H1 (cell line): ENCODE measurements around the gene IDE. TPM values are rescaled to one million over a fixed set of nuclear protein-coding genes. Genes with fewer than 3 reads are reported as not detected.

Experiments used
- CTCF ChIA-PET: fragments of 300-600 bp; sonication (Branson Sonifier 250); formaldehyde crosslinking; loops from one replicate; lab custom pipeline; 2021; ENCODE audit not compliant: partially characterized antibody; lab: Charles Lee
- POLR2A ChIA-PET: fragments of 300-600 bp; sonication (Branson Sonifier 250); formaldehyde crosslinking; loops from one replicate; lab custom pipeline; 2021; ENCODE audit warnings: inconsistent platforms; ENCODE audit not compliant: partially characterized antibody; lab: Charles Lee
- DNase-seq, 2 experiments: peaks; one replicate each; pipeline versions ENCODE4 v3.0.0 to v3.0.0-alpha.2; 2010 to 2022; ENCODE audit warnings: low spot score in 2 of 2, low read depth in 1 of 2, mixed read lengths in 1 of 2
- FAIRE-seq: peaks from 2 replicates; lab custom pipeline; 2011; peaks lifted over from hg19 to GRCh38; lab: Jason Lieb, UNC
- H2AFZ ChIP-seq: 2 replicates; pipeline ENCODE4 v1.8.1; 2012; ENCODE audit warnings: low read length, inconsistent platforms
- H2AK5ac ChIP-seq: 2 replicates; pipeline ENCODE4 v1.6.1; 2013; ENCODE audit warnings: low read depth, low read length
- H2BK120ac ChIP-seq: replicated peaks from 2 replicates; pipeline ENCODE3; 2013; ENCODE audit warnings: low read depth, low read length, inconsistent platforms
- H2BK12ac ChIP-seq: 2 replicates; pipeline ENCODE4 v1.6.1; 2013; ENCODE audit warnings: low read depth, low read length
- H2BK15ac ChIP-seq: 2 replicates; pipeline ENCODE4 v1.6.1; 2013; ENCODE audit warnings: low read length
- H2BK20ac ChIP-seq: 2 replicates; pipeline ENCODE4 v1.6.1; 2013; ENCODE audit warnings: low read length
- H2BK5ac ChIP-seq: 2 replicates; pipeline ENCODE4 v1.6.1; 2013; ENCODE audit warnings: low read depth, low read length
- H3K14ac ChIP-seq: 2 replicates; pipeline ENCODE4 v1.6.1; 2013; ENCODE audit warnings: inconsistent platforms; ENCODE audit not compliant: insufficient read length
- H3K18ac ChIP-seq: 2 replicates; pipeline ENCODE4 v1.6.1; 2013; ENCODE audit warnings: low read length; ENCODE audit errors: extremely low read depth
- H3K23ac ChIP-seq: 2 replicates; pipeline ENCODE4 v1.6.1; 2013; ENCODE audit warnings: inconsistent platforms; ENCODE audit not compliant: insufficient read length
- H3K23me2 ChIP-seq: 2 replicates; pipeline ENCODE4 v1.6.1; 2013; ENCODE audit warnings: low read depth, low read length
- H3K27ac ChIP-seq: 2 replicates; pipeline ENCODE4 v1.6.1; 2011; ENCODE audit warnings: low read depth, low read length, inconsistent platforms
- H3K27me3 ChIP-seq, 4 experiments: replicated peaks in 1 of 4; 1 replicate in 1 of 4; 2 replicates in 3 of 4; pipeline versions ENCODE4 v1.6.1 to v1.8.1; 2011 to 2013; ENCODE audit warnings: low read length in 3 of 4, mild to moderate bottlenecking in 3 of 4, inconsistent platforms in 2 of 4, mixed read lengths in 2 of 4, moderate library complexity in 1 of 4; ENCODE audit not compliant: control insufficient read depth in 3 of 4, insufficient read depth in 3 of 4; ENCODE audit errors: extremely low read depth in 1 of 4
- H3K36me3 ChIP-seq, 4 experiments: 2 replicates each; pipeline versions ENCODE4 v1.6.1 to v1.8.1; 2011 to 2013; ENCODE audit warnings: mild to moderate bottlenecking in 4 of 4, low read length in 3 of 4, moderate library complexity in 2 of 4, control low read depth in 1 of 4, inconsistent platforms in 1 of 4; ENCODE audit not compliant: insufficient read depth in 4 of 4, control insufficient read depth in 2 of 4
- H3K4ac ChIP-seq: replicated peaks from 2 replicates; pipeline ENCODE3; 2013; ENCODE audit warnings: low read length, low read depth, mixed read lengths, inconsistent platforms; ENCODE audit not compliant: insufficient read length
- H3K4me1 ChIP-seq, 4 experiments: replicated peaks in 1 of 4; 1 replicate in 1 of 4; 2 replicates in 3 of 4; pipeline versions ENCODE4 v1.6.1 to v1.8.1; 2011 to 2013; ENCODE audit warnings: low read length in 3 of 4, inconsistent platforms in 2 of 4, mixed read lengths in 1 of 4; ENCODE audit not compliant: insufficient read depth in 4 of 4, control insufficient read depth in 3 of 4
- H3K4me2 ChIP-seq, 2 experiments: 2 replicates each; pipeline versions ENCODE4 v1.6.1 to v1.8.1; 2011 to 2013; ENCODE audit warnings: low read depth in 2 of 2, low read length in 2 of 2, control low read depth in 1 of 2, inconsistent platforms in 1 of 2, mild to moderate bottlenecking in 1 of 2; ENCODE audit not compliant: insufficient read depth in 1 of 2
- H3K4me3 ChIP-seq, 4 experiments: fragments of 200-600, 300-600 bp in 1 of 4; sonication (generic), shearing (Covaris generic), sonication (Bioruptor Twin) in 1 of 4; 2 replicates each; pipeline versions ENCODE4 v1.5.1 to v1.8.1; 2011 to 2016; ENCODE audit warnings: low read length in 4 of 4, low read depth in 3 of 4, control low read depth in 2 of 4, inconsistent platforms in 2 of 4, mild to moderate bottlenecking in 2 of 4, mixed read lengths in 1 of 4, moderate library complexity in 1 of 4; ENCODE audit not compliant: insufficient read depth in 2 of 4; ENCODE audit errors: extremely low read depth in 1 of 4
- H3K56ac ChIP-seq: replicated peaks from 2 replicates; pipeline ENCODE3; 2013; ENCODE audit warnings: low read depth, mild to moderate bottlenecking, mixed read lengths, low read length, inconsistent platforms; ENCODE audit not compliant: insufficient read length
- H3K79me1 ChIP-seq: 2 replicates; pipeline ENCODE4 v1.6.1; 2013; ENCODE audit warnings: low read depth, low read length, control low read depth
- H3K79me2 ChIP-seq, 2 experiments: 2 replicates each; pipeline versions ENCODE4 v1.6.1 to v1.8.1; 2012 to 2013; ENCODE audit warnings: low read length in 2 of 2, mild to moderate bottlenecking in 2 of 2, inconsistent platforms in 1 of 2; ENCODE audit not compliant: insufficient read depth in 2 of 2, control insufficient read depth in 1 of 2
- H3K9ac ChIP-seq, 4 experiments: replicated peaks in 1 of 4; 1 replicate in 1 of 4; 2 replicates in 3 of 4; pipeline versions ENCODE4 v1.6.1 to v1.8.1; 2011 to 2013; ENCODE audit warnings: low read depth in 3 of 4, low read length in 3 of 4, control low read depth in 2 of 4, mild to moderate bottlenecking in 2 of 4, moderate library complexity in 2 of 4, inconsistent platforms in 1 of 4; ENCODE audit errors: extremely low read depth in 1 of 4
- H3K9me3 ChIP-seq, 2 experiments: 2 replicates each; pipeline versions ENCODE4 v1.6.1 to v1.8.1; 2012 to 2013; ENCODE audit warnings: mild to moderate bottlenecking in 2 of 2, moderate library complexity in 2 of 2, control low read depth in 1 of 2, inconsistent platforms in 1 of 2, low read depth in 1 of 2, low read length in 1 of 2, mixed read lengths in 1 of 2; ENCODE audit not compliant: insufficient read depth in 2 of 2
- H4K20me1 ChIP-seq, 2 experiments: replicated peaks in 1 of 2; 2 replicates each; pipeline versions ENCODE3 to v1.8.1; 2011 to 2013; ENCODE audit warnings: inconsistent platforms in 2 of 2, low read length in 2 of 2, mild to moderate bottlenecking in 1 of 2; ENCODE audit not compliant: insufficient read depth in 2 of 2, control insufficient read depth in 1 of 2
- H4K5ac ChIP-seq: 2 replicates; pipeline ENCODE4 v1.6.1; 2013; ENCODE audit warnings: low read length, low read depth, mixed read lengths, inconsistent platforms; ENCODE audit not compliant: insufficient read length
- H4K8ac ChIP-seq: 2 replicates; pipeline ENCODE4 v1.8.0; 2013; ENCODE audit warnings: mild to moderate bottlenecking, moderate library complexity, low read length, inconsistent platforms; ENCODE audit not compliant: insufficient read depth; ENCODE audit errors: extremely low read depth
- H4K91ac ChIP-seq: replicated peaks from 2 replicates; pipeline ENCODE3; 2013; ENCODE audit warnings: low read length, mixed read lengths, inconsistent platforms; ENCODE audit not compliant: insufficient read length
- BCL11A ChIP-seq, 2 experiments: IDR thresholded peaks; one replicate each; pipeline ENCODE4 v1.6.1; 2011; ENCODE audit warnings: low read depth in 2 of 2, low read length in 2 of 2, mild to moderate bottlenecking in 2 of 2
- CBX5 ChIP-seq: fragments of 300-800, 300-1000 bp; sonication (generic); IDR thresholded peaks from 2 replicates; pipeline ENCODE4 v1.7.1; 2016; ENCODE audit warnings: antibody characterized with exemption, low read length, low read depth
- CBX8 ChIP-seq: fragments of 300-800, 300-1000 bp; sonication (generic); IDR thresholded peaks from 2 replicates; pipeline ENCODE4 v1.7.1; 2016; ENCODE audit warnings: low read depth, low read length, borderline replicate concordance
- WGBS, 2 experiments: shearing (Covaris generic) in 1 of 2; methylation state at CpG; one replicate each; pipeline versions ENCODE4 v1.1.6 to v1.1.7; 2013 to 2015; ENCODE audit warnings: low lambda C conversion rate in 2 of 2, mixed read lengths in 2 of 2, inconsistent platforms in 1 of 2, low coverage in 1 of 2, missing lambda C conversion rate in 1 of 2; ENCODE audit not compliant: insufficient replicate concordance in 2 of 2, insufficient coverage in 1 of 2, insufficient read length in 1 of 2; ENCODE audit errors: extremely low coverage in 1 of 2, missing lambda C conversion rate in 1 of 2; 5-methylcytosine and 5-hydroxymethylcytosine counted together
- polyA plus RNA-seq, 7 experiments: library from polyadenylated mRNA; depleted of rRNA in 3 of 7; stranded (reverse) in 5 of 7; unstranded in 2 of 7; fragments of >200 nt in 5 of 7; fragments of 200-250 nt in 2 of 7; gene quantifications; 1 replicate in 5 of 7; 2 replicates in 1 of 7; 4 replicates in 1 of 7; pipeline versions ENCODE4 v1.2.1 to v1.2.3, GENCODE V29; 2011 to 2013; ENCODE audit warnings: missing spikeins in 2 of 7, mixed read lengths in 2 of 7
- total RNA-seq: library from RNA; stranded (reverse); fragmentation: NEBNext Ultra II Directional; extraction: Animal tissue kit (Norgen Biotek cat#: 25700); gene quantifications from 2 replicates; pipeline ENCODE4 v1.2.1, GENCODE V29; 2021

Gene IDE
- total and polyA plus RNA-seq, 2 of the 8 experiments (the other 6 are each of a cell fraction or from before 2014, with no cell fraction given), result 12.7 to 52.7 TPM

DNA sequence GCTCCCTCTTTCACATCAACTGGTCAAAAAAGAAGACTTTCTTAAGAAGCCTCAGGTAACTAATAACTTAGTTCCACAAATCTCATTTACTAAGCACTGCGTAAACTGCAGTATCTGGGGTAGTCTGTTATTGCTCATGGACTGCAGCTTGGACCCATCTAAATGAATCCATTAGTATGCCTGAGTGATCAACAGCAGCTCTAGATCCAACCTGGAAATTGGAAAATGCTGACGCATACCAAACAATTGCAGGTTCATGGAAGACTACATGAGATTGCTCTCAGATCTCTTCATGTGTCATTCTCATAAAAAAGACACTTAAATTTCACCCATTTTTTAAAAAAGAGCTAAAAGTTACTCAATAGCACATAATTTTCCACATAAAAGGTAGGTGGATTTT lies 121.6 kb downstream of the IDE start:
- TF ChIP-seq CBX5, result no peak
- no peak for TF ChIP-seq CBX8
- no peak for TF ChIP-seq BCL11A (IDR thresholded peaks at IDR 0.05; ENCODE audit: low read depth in 2 of 2, low read length in 2 of 2)
- Histone ChIP-seq H2AK5ac (no peak overlapping the region), H3K79me2 (no peaks in the 10 kb centered on the region), H3K4me1 (no peaks in the 10 kb centered on the region), H4K91ac (no peak overlapping the region), H3K23ac (no peak overlapping the region), H3K14ac (no peak overlapping the region), H4K8ac (no peak overlapping the region), H2AFZ (no peak overlapping the region), H3K4ac (no peak overlapping the region), H3K27me3 (no peaks in the 10 kb centered on the region), H2BK120ac (no peak overlapping the region), H3K18ac (no peak overlapping the region), H3K23me2 (no peaks in the 10 kb centered on the region), H3K27ac (no peak overlapping the region), H3K9me3 (no peaks in the 10 kb centered on the region), H3K9ac (no peak overlapping the region), H2BK15ac (no peak overlapping the region), H2BK12ac (no peak overlapping the region), H2BK5ac (no peak overlapping the region), H3K79me1 (no peaks in the 10 kb centered on the region), H3K56ac (no peak overlapping the region), H3K4me3 (no peak overlapping the region), H4K20me1 (no peaks in the 10 kb centered on the region), H2BK20ac (no peak overlapping the region), H3K36me3 (peaks cover 0 to 25% (median 12%) of the 10 kb centered on the region in 4 experiments; a peak in 6 of 8 replicates), H4K5ac (no peak overlapping the region), H3K4me2 (no peak overlapping the region)
- DNase-seq, result no peak
- POLR2A ChIA-PET, result no interaction called here
- no peak for FAIRE-seq
- CTCF ChIA-PET, result interaction anchor here (0.6 kb wide), 1 partner anchor 27 kb away, joined by 3 read pairs; no protein-coding TSS in a partner anchor
- 89% methylated on average over 2 of the region's 2 CpGs; no CpG with 5 or more reads in 1 of the 2 experiments for WGBS, 2 experiments
